ENCODE measurements around the gene TNFRSF8. TPM values are rescaled to one million over a fixed set of nuclear protein-coding genes. Genes with fewer than 3 reads are reported as not detected.
A peak's percentile ranks its signal among the peaks of the same experiment; 100 is the strongest.

TNFRSF8 gene
- total and polyA plus RNA-seq, 9 of the 15 experiments (the other 6 are each of a cell fraction or from before 2014, with no cell fraction given): 3.5 to 38.4 (median 17.1) TPM

DNA sequence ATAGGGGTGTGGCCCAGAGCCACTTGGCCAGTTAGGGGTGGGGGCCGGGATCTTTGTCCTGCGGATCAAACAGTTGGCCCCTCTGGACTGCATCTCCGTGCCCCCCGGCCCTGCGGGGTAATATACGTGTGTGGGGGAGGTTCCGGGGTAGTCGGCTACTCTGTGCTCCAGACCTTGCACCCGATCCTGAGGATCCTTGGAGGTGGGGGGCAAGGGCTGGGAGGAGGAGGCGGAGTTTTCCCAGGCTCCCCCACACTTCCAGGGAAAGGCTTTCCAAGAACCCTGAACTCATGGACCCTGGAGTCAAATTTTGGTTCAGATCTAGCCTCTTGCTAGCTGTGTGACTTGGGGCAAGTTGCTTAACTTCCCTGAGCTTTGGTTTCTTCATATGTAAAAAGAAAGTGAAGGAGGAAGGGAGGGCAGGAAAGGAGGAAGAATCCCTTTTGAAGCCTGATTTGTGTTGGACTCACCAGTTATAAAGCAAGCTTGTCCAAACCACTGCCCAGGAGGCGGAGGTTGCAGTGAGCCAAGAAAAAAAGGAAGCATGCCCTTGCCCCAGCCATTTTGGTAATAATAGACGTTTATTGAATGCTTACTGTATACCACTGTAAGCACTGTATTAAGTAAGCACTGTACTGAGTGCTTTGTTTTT lies 43.1 kb upstream of the TNFRSF8 start (continued):
- TF ChIP-seq RFX1 (IDR thresholded peaks at IDR 0.05): no peak
- TF ChIP-seq RCOR1 (IDR thresholded peaks at IDR 0.05; ENCODE audit: borderline replicate concordance in 1 of 2, low read depth in 2 of 2, low read length in 2 of 2): peak in 1 of 2 experiments; percentile 77; a peak in 3 of 4 replicates
- no peak for TF ChIP-seq ZHX1 (conservative IDR thresholded peaks at IDR 0.05; ENCODE audit: low read length)
- no peak for TF ChIP-seq KAT8 (IDR thresholded peaks at IDR 0.05; ENCODE audit: low read depth)
- 0 out of 2 replicates have a peak, but pooled peaks have one; percentile 16 for TF ChIP-seq SMARCA4 (IDR thresholded peaks at IDR 0.05)
- no peak for TF ChIP-seq ARID1B (IDR thresholded peaks at IDR 0.05)
- TF ChIP-seq, protein P1, sequence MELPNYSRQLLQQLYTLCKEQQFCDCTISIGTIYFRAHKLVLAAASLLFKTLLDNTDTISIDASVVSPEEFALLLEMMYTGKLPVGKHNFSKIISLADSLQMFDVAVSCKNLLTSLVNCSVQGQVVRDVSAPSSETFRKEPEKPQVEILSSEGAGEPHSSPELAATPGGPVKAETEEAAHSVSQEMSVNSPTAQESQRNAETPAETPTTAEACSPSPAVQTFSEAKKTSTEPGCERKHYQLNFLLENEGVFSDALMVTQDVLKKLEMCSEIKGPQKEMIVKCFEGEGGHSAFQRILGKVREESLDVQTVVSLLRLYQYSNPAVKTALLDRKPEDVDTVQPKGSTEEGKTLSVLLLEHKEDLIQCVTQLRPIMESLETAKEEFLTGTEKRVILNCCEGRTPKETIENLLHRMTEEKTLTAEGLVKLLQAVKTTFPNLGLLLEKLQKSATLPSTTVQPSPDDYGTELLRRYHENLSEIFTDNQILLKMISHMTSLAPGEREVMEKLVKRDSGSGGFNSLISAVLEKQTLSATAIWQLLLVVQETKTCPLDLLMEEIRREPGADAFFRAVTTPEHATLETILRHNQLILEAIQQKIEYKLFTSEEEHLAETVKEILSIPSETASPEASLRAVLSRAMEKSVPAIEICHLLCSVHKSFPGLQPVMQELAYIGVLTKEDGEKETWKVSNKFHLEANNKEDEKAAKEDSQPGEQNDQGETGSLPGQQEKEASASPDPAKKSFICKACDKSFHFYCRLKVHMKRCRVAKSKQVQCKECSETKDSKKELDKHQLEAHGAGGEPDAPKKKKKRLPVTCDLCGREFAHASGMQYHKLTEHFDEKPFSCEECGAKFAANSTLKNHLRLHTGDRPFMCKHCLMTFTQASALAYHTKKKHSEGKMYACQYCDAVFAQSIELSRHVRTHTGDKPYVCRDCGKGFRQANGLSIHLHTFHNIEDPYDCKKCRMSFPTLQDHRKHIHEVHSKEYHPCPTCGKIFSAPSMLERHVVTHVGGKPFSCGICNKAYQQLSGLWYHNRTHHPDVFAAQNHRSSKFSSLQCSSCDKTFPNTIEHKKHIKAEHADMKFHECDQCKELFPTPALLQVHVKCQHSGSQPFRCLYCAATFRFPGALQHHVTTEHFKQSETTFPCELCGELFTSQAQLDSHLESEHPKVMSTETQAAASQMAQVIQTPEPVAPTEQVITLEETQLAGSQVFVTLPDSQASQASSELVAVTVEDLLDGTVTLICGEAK (IDR thresholded peaks at IDR 0.05): 0 out of 2 replicates have a peak, but pooled peaks have one; percentile 9
- TF ChIP-seq, protein P1 (CRISPR knock-in tag; IDR thresholded peaks at IDR 0.05): no peak
- peak; percentile 96 for TF ChIP-seq RBM25 (IDR thresholded peaks at IDR 0.05; ENCODE audit: low read depth, low read length, severe bottlenecking)
- peak; percentile 37; the same call in 1 of the 2 replicates for TF ChIP-seq NR2C1 (IDR thresholded peaks at IDR 0.05)
- TF ChIP-seq NR2C1 (tag; IDR thresholded peaks at IDR 0.05): no peak
- no peak for TF ChIP-seq ELK3 (CRISPR knock-in tag; IDR thresholded peaks at IDR 0.05)
- no peak for TF ChIP-seq TEAD2 (tag; IDR thresholded peaks at IDR 0.05)
- peak; percentile 69 for TF ChIP-seq CHD4 (IDR thresholded peaks at IDR 0.05; ENCODE audit: insufficient read depth, insufficient replicate concordance, low read depth, low read length, poor library complexity, severe bottlenecking)
- TF ChIP-seq SMARCA5 (IDR thresholded peaks at IDR 0.05): peak; percentile 96
- peak; percentile 58; the same call in 1 of the 2 replicates for TF ChIP-seq ADNP (tag; IDR thresholded peaks at IDR 0.05)
